HepG2 (cell line): ENCODE data around the gene C1orf35. TPM values are rescaled to one million over a fixed set of nuclear protein-coding genes. Genes with fewer than 3 reads are reported as not detected.
A peak's percentile ranks its signal among the peaks of the same experiment; 100 is the strongest.

ENCODE experiments used
- ATAC-seq: fragments of 200-7000 bp; cut with Tn5 transposase; 3 replicates; pipeline ENCODE4 v1.9.1; 2020; ENCODE audit warnings: mild to moderate bottlenecking, moderate library complexity
- BruUV-seq: library from RNA; stranded (reverse); fragments of 400-500 nt; replicated peaks from 2 replicates; lab custom pipeline; 2021; lab: Mats Ljungman, UMichigan
- CTCF ChIA-PET: fragments of 300-600 bp; formaldehyde crosslinking; extraction: SDS; loops from one replicate; lab custom pipeline; 2021; ENCODE audit warnings: low total read pairs, inconsistent platforms, low intra/inter-chr PET ratio; lab: Yijun Ruan, JAX
- POLR2A ChIA-PET: fragments of 350-600 bp; sonication (Branson Sonifier 250); formaldehyde crosslinking; loops from one replicate; lab custom pipeline; 2020; ENCODE audit warnings: antibody characterized with exemption, inconsistent platforms; lab: Yijun Ruan, JAX
- DNase-seq: peaks from one replicate; pipeline ENCODE4 v3.0.0-alpha.2; 2015; ENCODE audit warnings: low spot score
- FAIRE-seq: peaks from 3 replicates; lab custom pipeline; 2011; peaks lifted over from hg19 to GRCh38; lab: Jason Lieb, UNC
- H2AFZ ChIP-seq: one replicate; pipeline ENCODE4 v1.6.1; 2011; ENCODE audit warnings: low read length, inconsistent platforms
- H3K27ac ChIP-seq: fragments of 300-600 bp; 3 replicates; pipeline ENCODE4 v1.8.0; 2011; ENCODE audit warnings: mixed run types, mild to moderate bottlenecking, mixed read lengths, low read length, inconsistent platforms; ENCODE audit not compliant: insufficient read depth; ENCODE audit errors: extremely low read length
- H3K27me3 ChIP-seq, 2 experiments: fragments of 200-600 bp in 1 of 2; 2 replicates in 1 of 2; 3 replicates in 1 of 2; pipeline versions ENCODE4 v1.6.0 to v1.8.0; 2011; ENCODE audit warnings: low read length in 2 of 2, mild to moderate bottlenecking in 2 of 2, moderate library complexity in 2 of 2, inconsistent platforms in 1 of 2; ENCODE audit not compliant: insufficient read depth in 2 of 2, control insufficient read depth in 1 of 2
- H3K36me3 ChIP-seq, 2 experiments: fragments of 200-600 bp in 1 of 2; replicated peaks in 1 of 2; 2 replicates in 1 of 2; 3 replicates in 1 of 2; pipeline versions ENCODE4 v1.5.1 to v1.8.0; 2011; ENCODE audit warnings: low read length in 2 of 2, inconsistent platforms in 1 of 2; ENCODE audit not compliant: insufficient read depth in 2 of 2, control insufficient read depth in 1 of 2
- H3K4me1 ChIP-seq: 2 replicates; pipeline ENCODE4 v1.5.1; 2012; ENCODE audit warnings: low read length, inconsistent platforms; ENCODE audit not compliant: insufficient read depth
- H3K4me2 ChIP-seq: 2 replicates; pipeline ENCODE4 v1.6.0; 2011; ENCODE audit warnings: low read depth, low read length, inconsistent platforms
- H3K4me3 ChIP-seq, 3 experiments: fragments of 200-600 bp in 1 of 3; sonication (generic), shearing (Covaris generic) in 1 of 3; replicated peaks in 1 of 3; 2 replicates each; pipeline ENCODE4 v1.5.1; 2011 to 2016; ENCODE audit warnings: low read length in 3 of 3, inconsistent platforms in 2 of 3, low read depth in 2 of 3, mild to moderate bottlenecking in 2 of 3, control low read depth in 1 of 3, mixed read lengths in 1 of 3; ENCODE audit not compliant: insufficient read depth in 1 of 3
- H3K79me2 ChIP-seq: one replicate; pipeline ENCODE4 v1.6.1; 2011; ENCODE audit warnings: low read length, inconsistent platforms; ENCODE audit not compliant: insufficient read depth
- H3K9ac ChIP-seq: 2 replicates; pipeline ENCODE4 v1.6.0; 2011; ENCODE audit warnings: mild to moderate bottlenecking, low read depth, low read length, inconsistent platforms; ENCODE audit not compliant: insufficient read depth
- H3K9me3 ChIP-seq: 2 replicates; pipeline ENCODE4 v1.5.1; 2012; ENCODE audit warnings: mild to moderate bottlenecking, low read length
- H4K20me1 ChIP-seq: 2 replicates; pipeline ENCODE4 v1.6.0; 2011; ENCODE audit warnings: inconsistent platforms, mild to moderate bottlenecking, low read length, moderate library complexity; ENCODE audit not compliant: insufficient read depth
- EZH2 ChIP-seq: conservative IDR thresholded peaks from 2 replicates; pipeline ENCODE4 v1.6.1; 2012; ENCODE audit warnings: mild to moderate bottlenecking, low read depth, low read length, moderate library complexity
- KLF13 ChIP-seq: sonication (generic); formaldehyde crosslinking; IDR thresholded peaks from 2 replicates; pipeline ENCODE4 v1.4.0; 2020; ENCODE audit warnings: mild to moderate bottlenecking, missing genetic modification reagents
- MAFK ChIP-seq, 2 experiments: IDR thresholded peaks in 1 of 2; conservative IDR thresholded peaks in 1 of 2; 2 replicates each; pipeline ENCODE4 v1.6.1; 2011; ENCODE audit warnings: improper control_type of control experiment in 2 of 2, low read length in 2 of 2
- WGBS: methylation state at CpG from one replicate; pipeline ENCODE4 v1.1.6; 2017; ENCODE audit warnings: low lambda C conversion rate; 5-methylcytosine and 5-hydroxymethylcytosine counted together
- in situ Hi-C: cut with HindIII; loops from 2 replicates; pipeline ENCODE4 v1.10.0; 2017; ENCODE audit warnings: low pct_unique_long_range_greater_than_20kb; ENCODE audit not compliant: extremely low pct_ligation_motif_present
- intact Hi-C: fragments of 100-400 bp; cut with micrococcal nuclease; formaldehyde crosslinking; loops from one replicate; pipeline ENCODE4 v1.10.0; 2022; ENCODE audit not compliant: unreplicated experiment
- polyA plus RNA-seq, 8 experiments: library from polyadenylated mRNA; depleted of rRNA in 3 of 8; stranded (reverse) in 7 of 8; unstranded in 1 of 8; fragments of >200 nt; fragmentation: Illumina TruSeq in 4 of 8; extraction: Trizol in 4 of 8; gene quantifications; 2 replicates each; pipeline versions ENCODE4 v1.2.1 to v1.2.3, GENCODE V29; 2011 to 2016; ENCODE audit warnings: low read depth in 4 of 8, missing spikeins in 1 of 8, mixed read lengths in 1 of 8; ENCODE audit not compliant: insufficient read depth in 1 of 8
- total RNA-seq, 5 experiments: library from RNA; depleted of rRNA; stranded (reverse); fragments of >200 nt; fragmentation: Illumina TruSeq; extraction: Trizol; gene quantifications; 2 replicates each; pipeline ENCODE4 v1.2.3, GENCODE V29; 2016; ENCODE audit warnings: low read depth in 1 of 5
- TF ChIP-seq, protein P1 (sequence below): sonication (generic); formaldehyde crosslinking; IDR thresholded peaks from 2 replicates; pipeline ENCODE4 v1.5.0; 2020; ENCODE audit warnings: missing genetic modification reagents

Gene C1orf35
- total and polyA plus RNA-seq, 2 of the 13 experiments (the other 11 are each of a cell fraction or from before 2014, with no cell fraction given), result 8.1 to 19.3 TPM

- H3K4me1 ChIP-seq, result no peaks in the 10 kb centered on the region
- ATAC-seq (no peak; the same call in 1 of the 3 replicates), DNase-seq (no peak), FAIRE-seq (no peak)
- H3K9me3 ChIP-seq, result no peaks in the 10 kb centered on the region
- in situ Hi-C loops, result no loop called here
- H3K27ac ChIP-seq, result no peak overlapping the region
- CTCF ChIA-PET, result no interaction called here
- 0 out of 2 replicates have a peak, but pooled peaks have one; percentile 32 for TF ChIP-seq EZH2
- no peak for TF ChIP-seq KLF13 (CRISPR knock-in tag)
- H3K9ac ChIP-seq, result no peak overlapping the region
- no peak overlapping the region for H2AFZ ChIP-seq
- no peaks in the 10 kb centered on the region; the same call in 1 of the 2 replicates for H4K20me1 ChIP-seq
- 24% methylated on average over 16 of the region's 23 CpGs for WGBS
- H3K79me2 ChIP-seq, result no peaks in the 10 kb centered on the region
- H3K36me3 ChIP-seq, result no peaks in the 10 kb centered on the region
- intact Hi-C loops, result no loop called here
- H3K4me2 ChIP-seq, result no peak overlapping the region
- H3K27me3 ChIP-seq, result peaks cover 11 to 23% of the 10 kb centered on the region in 2 experiments; a peak in 4 of 5 replicates
- no TSS peak for BruUV-seq
- H3K4me3 ChIP-seq, result no peak overlapping the region
- POLR2A ChIA-PET, result interaction anchor here (1.0 kb wide), 1 partner anchor 9 kb away, joined by 3 read pairs; the partner anchor contains the start of gene ARF1
Observed at GRCh38 chr1:228073061-228073856, 29.9 kb downstream of the C1orf35 start.

- ChIA-PET POLR2A (no interaction called here), CTCF (no interaction called here)
- Histone ChIP-seq H3K9ac (no peak overlapping the region), H3K4me2 (no peak overlapping the region), H3K27ac (no peak overlapping the region), H3K9me3 (no peaks in the 10 kb centered on the region), H2AFZ (no peak overlapping the region), H3K4me3 (no peak overlapping the region), H3K79me2 (no peaks in the 10 kb centered on the region), H4K20me1 (no peaks in the 10 kb centered on the region; the same call in 1 of the 2 replicates), H3K36me3 (no peaks in the 10 kb centered on the region), H3K4me1 (no peaks in the 10 kb centered on the region), H3K27me3 (peaks cover 11 to 23% of the 10 kb centered on the region in 2 experiments; a peak in 4 of 5 replicates)
- FAIRE-seq (no peak), DNase-seq (no peak), ATAC-seq (peak; percentile 7; the same call in 1 of the 3 replicates)
- TF ChIP-seq, protein P1, sequence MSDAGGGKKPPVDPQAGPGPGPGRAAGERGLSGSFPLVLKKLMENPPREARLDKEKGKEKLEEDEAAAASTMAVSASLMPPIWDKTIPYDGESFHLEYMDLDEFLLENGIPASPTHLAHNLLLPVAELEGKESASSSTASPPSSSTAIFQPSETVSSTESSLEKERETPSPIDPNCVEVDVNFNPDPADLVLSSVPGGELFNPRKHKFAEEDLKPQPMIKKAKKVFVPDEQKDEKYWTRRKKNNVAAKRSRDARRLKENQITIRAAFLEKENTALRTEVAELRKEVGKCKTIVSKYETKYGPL (CRISPR knock-in tag), result no peak
- peak; percentile 48 to 55; a peak in 3 of 4 replicates for TF ChIP-seq MAFK (conservative IDR thresholded peaks at IDR 0.05 in 1 of 2, IDR thresholded peaks at IDR 0.05 in 1 of 2; ENCODE audit: low read length in 2 of 2)
- BruUV-seq, result no TSS peak
- in situ Hi-C loops, result no loop called here
- no CpG with 5 or more reads among the region's 5 CpGs for WGBS
- intact Hi-C loops, result no loop called here
Observed at GRCh38 chr1:228072658-228073043, 30.5 kb downstream of the C1orf35 start.
